Karpas-422 (cell line): ENCODE data around the gene ZCCHC7. TPM values are rescaled to one million over a fixed set of nuclear protein-coding genes. Genes with fewer than 3 reads are reported as not detected.
"Not testable (repeated sequence)": the region's sequence is repeated elsewhere in the genome, so short reads cannot be mapped to it uniquely, and the experiment has no call there.

Experiments used
- DNase-seq: peaks from one replicate; pipeline ENCODE4 v3.0.0-alpha.2; 2015
- H2AFZ ChIP-seq: fragments of 200-600 bp; sonication (generic); 2 replicates; pipeline ENCODE4 v1.6.1; 2014; ENCODE audit warnings: antibody characterized with exemption, low read length, mixed read lengths
- H3K27ac ChIP-seq: fragments of 200-600 bp; sonication (generic); 2 replicates; pipeline ENCODE4 v1.5.1; 2014; ENCODE audit warnings: mild to moderate bottlenecking, low read length, moderate library complexity
- H3K27me3 ChIP-seq: fragments of 200-600 bp; sonication (generic); 2 replicates; pipeline ENCODE4 v1.6.1; 2014; ENCODE audit warnings: low read length, mixed read lengths
- H3K36me3 ChIP-seq: fragments of 200-600 bp; sonication (generic); 2 replicates; pipeline ENCODE4 v1.6.1; 2014; ENCODE audit warnings: low read length, mixed read lengths; ENCODE audit not compliant: insufficient read depth
- H3K4me1 ChIP-seq: fragments of 200-600 bp; sonication (generic); 2 replicates; pipeline ENCODE4 v1.6.1; 2014; ENCODE audit warnings: mild to moderate bottlenecking, low read length, mixed read lengths
- H3K4me2 ChIP-seq: fragments of 200-600 bp; sonication (generic); 2 replicates; pipeline ENCODE4 v1.6.1; 2014; ENCODE audit warnings: low read length, low read depth, mild to moderate bottlenecking; ENCODE audit not compliant: poor library complexity, severe bottlenecking
- H3K4me3 ChIP-seq: fragments of 200-600 bp; sonication (generic); 2 replicates; pipeline ENCODE4 v1.5.1; 2014; ENCODE audit warnings: mild to moderate bottlenecking, antibody characterized with exemption, low read length, mixed read lengths
- H3K79me2 ChIP-seq: fragments of 200-600 bp; sonication (generic); 2 replicates; pipeline ENCODE4 v1.6.1; 2014; ENCODE audit warnings: mild to moderate bottlenecking, low read length, mixed read lengths
- H3K9ac ChIP-seq: fragments of 200-600 bp; sonication (generic); 2 replicates; pipeline ENCODE4 v1.6.0; 2014; ENCODE audit warnings: low read length
- H3K9me2 ChIP-seq: fragments of 200-600 bp; sonication (generic), shearing (Covaris generic); replicated peaks from 2 replicates; pipeline ENCODE4 v1.6.0; 2014; ENCODE audit warnings: mild to moderate bottlenecking, low read length, moderate library complexity; ENCODE audit not compliant: insufficient read depth
- H3K9me3 ChIP-seq: fragments of 300-700, 200-600 bp; sonication (generic); 2 replicates; pipeline ENCODE4 v1.6.1; 2014; ENCODE audit warnings: low read length, mixed read lengths
- H4K20me1 ChIP-seq: fragments of 200-600 bp; sonication (generic); 2 replicates; pipeline ENCODE4 v1.6.1; 2014; ENCODE audit warnings: mild to moderate bottlenecking, antibody characterized with exemption, low read length, low read depth; ENCODE audit not compliant: insufficient read depth
- total RNA-seq: library from RNA; depleted of rRNA; stranded (reverse); fragments of >200 nt; shearing (Covaris generic); gene quantifications from 2 replicates; pipeline ENCODE4 v1.2.3, GENCODE V29; 2014; ENCODE audit warnings: low replicate concordance; rRNA removed

Gene ZCCHC7
- total RNA-seq: 58.4 and 85.1 TPM in 2 replicates

DNA sequence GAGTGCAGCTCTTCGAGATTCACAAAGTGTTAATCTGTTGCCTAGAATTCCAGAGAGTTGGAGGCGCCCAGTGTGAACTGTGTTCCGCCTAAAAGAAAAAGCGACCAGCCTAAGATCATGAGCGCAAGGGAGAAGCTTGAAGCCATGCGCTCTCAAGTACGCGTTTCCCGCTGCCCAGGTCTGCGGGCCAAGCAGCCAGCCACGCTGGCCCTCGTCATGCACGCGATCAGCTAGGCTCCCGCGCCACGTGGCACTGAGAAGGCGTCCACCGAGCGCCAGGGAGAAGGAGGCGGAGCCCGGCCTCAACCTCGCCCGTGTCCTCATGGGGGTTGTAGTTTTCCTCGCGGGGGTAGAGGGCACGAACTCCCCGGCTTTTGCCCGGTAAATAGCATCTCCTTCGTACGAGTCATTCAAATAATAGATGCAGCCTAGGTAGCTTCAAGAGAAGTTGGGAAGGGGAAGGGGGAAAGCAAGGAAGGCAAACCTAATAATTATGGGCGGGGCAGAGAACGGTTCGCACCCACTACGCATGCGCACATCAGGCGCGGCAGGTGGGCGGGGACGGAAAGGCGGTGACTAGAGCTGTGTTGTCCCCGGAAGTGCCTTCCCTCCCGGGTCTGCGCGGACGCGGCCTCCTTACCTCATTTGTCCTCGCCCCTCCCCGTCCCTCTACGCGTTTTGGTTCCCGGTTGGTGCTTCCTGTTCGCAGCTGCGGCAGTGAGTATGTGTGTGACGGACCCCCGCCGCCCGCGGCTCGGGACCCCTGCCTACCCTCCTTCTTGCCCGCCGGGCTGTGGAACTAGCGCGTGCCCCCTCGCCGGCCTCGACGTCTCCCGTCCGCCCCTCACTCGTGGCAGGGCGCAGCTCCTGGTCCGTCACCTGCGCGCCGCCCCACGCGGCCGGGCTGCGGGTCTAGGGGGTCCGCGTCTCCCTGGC, at the start of gene ZCCHC7:
ZCCHC7 (plus strand) TSS at position 668 of the 936 bp plus-strand sequence.
- peak; percentile 98 for DNase-seq
- peak within 1 kb of the TSS; percentile 95 for H2AFZ ChIP-seq
- H3K27ac ChIP-seq: peak within 1 kb of the TSS; percentile 87
- no peaks in the 10 kb centered on the region for H3K9me3 ChIP-seq
- H3K4me1 ChIP-seq: peaks cover 39% of the 10 kb centered on the region
- peaks cover 8% of the 10 kb centered on the region; the same call in 1 of the 2 replicates for H3K36me3 ChIP-seq
- H3K9ac ChIP-seq: peak within 1 kb of the TSS; percentile 99
- H4K20me1 ChIP-seq: no peaks in the 10 kb centered on the region
- peaks cover 48% of the 10 kb centered on the region for H3K79me2 ChIP-seq
- no peaks in the 10 kb centered on the region for H3K9me2 ChIP-seq
- H3K4me2 ChIP-seq: peak within 1 kb of the TSS; percentile 95
- H3K27me3 ChIP-seq: no peaks in the 10 kb centered on the region
- peak within 1 kb of the TSS; percentile 95 for H3K4me3 ChIP-seq

DNA sequence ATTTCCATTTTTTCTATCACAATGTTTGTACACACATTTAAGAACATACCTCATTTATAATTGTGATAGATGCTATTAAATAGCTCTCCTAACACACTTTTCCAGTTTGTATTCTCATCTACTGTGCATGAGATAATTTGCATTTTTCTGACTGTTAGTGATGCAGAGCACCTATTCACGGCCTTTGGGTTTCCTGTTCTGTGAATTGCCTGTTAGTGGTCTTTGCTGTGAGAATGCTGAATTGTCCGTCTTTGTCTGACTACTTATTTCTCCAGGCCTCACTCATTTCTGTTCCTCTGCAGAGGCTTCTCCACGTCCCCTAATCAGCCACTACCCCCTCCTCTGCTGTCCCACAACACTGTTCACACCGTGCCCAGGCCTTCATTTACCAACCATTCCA, 45.6 kb upstream of the ZCCHC7 start:
- Histone ChIP-seq H3K9ac (peak overlapping the region; percentile 71), H3K4me2 (peak overlapping the region; percentile 49), H2AFZ (peak overlapping the region; percentile 65; the same call in 1 of the 2 replicates), H3K4me1 (peaks cover 51% of the 10 kb centered on the region), H3K4me3 (peak overlapping the region; percentile 57), H3K27ac (peak overlapping the region; percentile 95)
- H3K9me3 ChIP-seq, H3K27me3 ChIP-seq, H4K20me1 ChIP-seq, H3K79me2 ChIP-seq, H3K9me2 ChIP-seq, H3K36me3 ChIP-seq: not testable (repeated sequence)
- DNase-seq: peak; percentile 72

GRCh38 chr9:37079370-37080164, 40.8 kb upstream of the ZCCHC7 start:
- Histone ChIP-seq H3K9me3 (no peaks in the 10 kb centered on the region), H3K36me3 (no peaks in the 10 kb centered on the region; the same call in 1 of the 2 replicates), H3K79me2 (peaks cover 48% of the 10 kb centered on the region), H3K4me2 (peak overlapping the region; percentile 79), H3K27ac (peak overlapping the region; percentile 78), H3K27me3 (no peaks in the 10 kb centered on the region), H4K20me1 (no peaks in the 10 kb centered on the region), H3K9me2 (no peaks in the 10 kb centered on the region), H3K4me1 (peaks cover 77% of the 10 kb centered on the region), H2AFZ (peak overlapping the region; percentile 80), H3K4me3 (peak overlapping the region; percentile 92), H3K9ac (peak overlapping the region; percentile 97)
- peak; percentile 98 for DNase-seq

DNA sequence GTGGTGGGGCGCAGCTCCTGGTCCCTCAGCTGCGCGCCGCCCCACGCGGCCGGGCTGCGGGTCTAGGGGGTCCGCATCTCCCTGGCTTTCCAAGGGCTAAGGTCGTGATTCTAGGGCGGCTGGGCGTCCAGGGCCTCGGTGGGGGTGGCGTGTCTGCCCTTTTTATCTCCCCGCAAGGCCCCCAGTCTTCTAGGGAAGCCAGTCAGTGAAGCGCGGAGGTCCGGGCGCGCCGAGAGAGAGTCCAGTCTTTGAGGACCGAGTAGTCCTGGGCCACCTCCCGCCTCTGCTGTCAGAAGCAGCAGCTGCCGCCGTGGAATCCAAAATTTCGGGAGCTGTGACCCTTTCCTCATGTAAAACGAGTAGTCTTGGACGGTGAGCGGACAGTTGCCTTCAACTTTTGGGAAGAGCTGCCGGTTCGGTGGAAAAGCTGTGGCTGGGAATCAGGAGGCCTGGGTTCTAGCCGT, 40.2 kb upstream of the ZCCHC7 start:
- H3K27me3 ChIP-seq, H3K36me3 ChIP-seq, H2AFZ ChIP-seq, H3K9me2 ChIP-seq, H4K20me1 ChIP-seq, H3K9me3 ChIP-seq, DNase-seq: not testable (repeated sequence)
- H3K4me1 ChIP-seq: peaks cover 77% of the 10 kb centered on the region
- peak overlapping the region; percentile 79 for H3K4me2 ChIP-seq
- H3K79me2 ChIP-seq: peaks cover 54% of the 10 kb centered on the region
- H3K27ac ChIP-seq: peak overlapping the region; percentile 78
- peak overlapping the region; percentile 92 for H3K4me3 ChIP-seq
- peak overlapping the region; percentile 97 for H3K9ac ChIP-seq

GRCh38 chr9:37081507-37081906, 38.9 kb upstream of the ZCCHC7 start:
- DNase-seq, H3K36me3 ChIP-seq, H3K27ac ChIP-seq, H3K9me3 ChIP-seq, H2AFZ ChIP-seq, H3K27me3 ChIP-seq, H4K20me1 ChIP-seq, H3K9me2 ChIP-seq: not testable (repeated sequence)
- Histone ChIP-seq H3K4me3 (peak overlapping the region; percentile 92), H3K9ac (peak overlapping the region; percentile 97), H3K79me2 (peaks cover 67% of the 10 kb centered on the region), H3K4me1 (peaks cover 74% of the 10 kb centered on the region), H3K4me2 (peak overlapping the region; percentile 79)

DNA sequence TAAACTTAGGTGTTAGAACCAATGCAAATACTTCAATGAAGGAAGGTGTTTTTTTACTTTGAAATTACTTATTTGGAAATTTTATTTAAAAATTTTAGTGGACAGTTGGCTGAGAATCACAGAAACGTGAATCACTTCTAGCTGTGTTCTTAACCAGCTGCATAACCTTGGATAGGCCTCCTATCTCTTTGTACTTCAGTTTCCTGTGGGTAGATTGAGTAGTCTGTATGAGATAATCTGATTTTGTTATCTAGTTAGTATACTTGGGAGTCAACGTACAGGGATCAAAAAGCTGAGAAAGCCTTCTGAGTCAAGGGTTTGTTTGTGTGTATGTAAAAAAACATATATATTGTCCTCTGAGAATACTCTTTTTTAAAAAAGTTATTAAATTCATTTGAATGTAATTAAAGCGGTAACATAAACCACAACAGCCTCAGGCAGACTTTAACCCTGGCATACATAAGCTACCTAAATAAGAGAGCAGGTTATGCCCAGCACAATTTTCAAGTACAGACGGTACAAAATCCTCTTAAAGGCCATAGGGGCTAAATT, 38.1 kb upstream of the ZCCHC7 start:
- H3K4me2 ChIP-seq: peak overlapping the region; percentile 79
- H3K27me3 ChIP-seq: no peaks in the 10 kb centered on the region
- no peaks in the 10 kb centered on the region for H3K9me3 ChIP-seq
- H3K9me2 ChIP-seq: no peaks in the 10 kb centered on the region
- peaks cover 17% of the 10 kb centered on the region for H3K36me3 ChIP-seq
- peak overlapping the region; percentile 92 for H3K4me3 ChIP-seq
- peak overlapping the region; percentile 21 for H3K27ac ChIP-seq
- peaks cover 14% of the 10 kb centered on the region; the same call in 1 of the 2 replicates for H4K20me1 ChIP-seq
- H3K4me1 ChIP-seq: peaks cover 68% of the 10 kb centered on the region
- H3K79me2 ChIP-seq: peaks cover 75% of the 10 kb centered on the region
- H3K9ac ChIP-seq: peak overlapping the region; percentile 11
- no peak for DNase-seq
- no peak overlapping the region for H2AFZ ChIP-seq

- Histone ChIP-seq H3K79me2 (peaks cover 85% of the 10 kb centered on the region), H3K4me1 (peaks cover 64% of the 10 kb centered on the region)
Measured at GRCh38 chr9:37083654-37084053, 36.7 kb upstream of the ZCCHC7 start.

More at GRCh38 chr9:37083654-37084053, 36.7 kb upstream of the ZCCHC7 start:
- Histone ChIP-seq H3K9ac (no peak overlapping the region), H3K9me2 (no peaks in the 10 kb centered on the region), H3K4me3 (peak overlapping the region; percentile 39; the same call in 1 of the 2 replicates), H4K20me1 (peaks cover 14% of the 10 kb centered on the region; the same call in 1 of the 2 replicates), H3K27ac (peak overlapping the region; percentile 41; the same call in 1 of the 2 replicates), H3K36me3 (peaks cover 29% of the 10 kb centered on the region), H3K9me3 (no peaks in the 10 kb centered on the region), H3K27me3 (no peaks in the 10 kb centered on the region), H3K4me2 (peak overlapping the region; percentile 79), H2AFZ (no peak overlapping the region)
- peak; percentile 51 for DNase-seq
